DOHH2 (cell line): Measurements from ENCODE around the gene EIF2S3.

ENCODE experiments used
- EZH2phosphoT487 ChIP-seq: fragments of 200-600 bp; sonication (generic); IDR thresholded peaks from 2 replicates; pipeline ENCODE4 v1.6.1; 2017; ENCODE audit warnings: borderline replicate concordance, mild to moderate bottlenecking, antibody characterized with exemption, low read length, moderate library complexity, mixed read lengths
- TF ChIP-seq, protein P1 (sequence below): fragments of 200-600 bp; sonication (generic); IDR thresholded peaks from one replicate; pipeline ENCODE4 v1.5.1; 2014; ENCODE audit warnings: antibody characterized with exemption, mild to moderate bottlenecking, low read depth, low read length; ENCODE audit not compliant: poor library complexity, severe bottlenecking

DNA sequence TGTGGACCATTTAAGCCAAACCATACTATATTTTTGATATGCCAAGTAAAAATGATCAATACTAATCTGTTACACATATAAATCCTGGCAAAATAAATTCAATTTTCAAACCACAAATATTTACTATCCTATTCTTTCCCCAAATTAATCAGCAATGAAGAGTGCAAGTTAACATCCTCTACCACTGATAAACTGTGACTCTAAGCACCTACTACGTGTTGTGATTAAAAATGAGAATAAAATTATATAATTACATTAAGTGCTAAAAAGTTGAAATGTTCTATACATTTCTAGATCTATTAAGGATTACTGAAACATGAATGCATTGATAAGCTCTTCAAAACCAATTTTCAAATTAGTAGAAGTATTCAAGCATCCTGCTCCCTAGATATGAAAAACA is 31.2 kb upstream of the EIF2S3 start:
- TF ChIP-seq, protein P1, sequence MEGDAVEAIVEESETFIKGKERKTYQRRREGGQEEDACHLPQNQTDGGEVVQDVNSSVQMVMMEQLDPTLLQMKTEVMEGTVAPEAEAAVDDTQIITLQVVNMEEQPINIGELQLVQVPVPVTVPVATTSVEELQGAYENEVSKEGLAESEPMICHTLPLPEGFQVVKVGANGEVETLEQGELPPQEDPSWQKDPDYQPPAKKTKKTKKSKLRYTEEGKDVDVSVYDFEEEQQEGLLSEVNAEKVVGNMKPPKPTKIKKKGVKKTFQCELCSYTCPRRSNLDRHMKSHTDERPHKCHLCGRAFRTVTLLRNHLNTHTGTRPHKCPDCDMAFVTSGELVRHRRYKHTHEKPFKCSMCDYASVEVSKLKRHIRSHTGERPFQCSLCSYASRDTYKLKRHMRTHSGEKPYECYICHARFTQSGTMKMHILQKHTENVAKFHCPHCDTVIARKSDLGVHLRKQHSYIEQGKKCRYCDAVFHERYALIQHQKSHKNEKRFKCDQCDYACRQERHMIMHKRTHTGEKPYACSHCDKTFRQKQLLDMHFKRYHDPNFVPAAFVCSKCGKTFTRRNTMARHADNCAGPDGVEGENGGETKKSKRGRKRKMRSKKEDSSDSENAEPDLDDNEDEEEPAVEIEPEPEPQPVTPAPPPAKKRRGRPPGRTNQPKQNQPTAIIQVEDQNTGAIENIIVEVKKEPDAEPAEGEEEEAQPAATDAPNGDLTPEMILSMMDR: no peak
- TF ChIP-seq EZH2phosphoT487: no peak
